HAP-1 (cell line): ENCODE results near the gene P3R3URF.

Source experiments
- DNase-seq, 2 experiments: peaks; one replicate each; pipeline ENCODE4 v3.0.0-alpha.2; 2016 to 2020; ENCODE audit warnings: low spot score in 2 of 2
- H3K27me3 ChIP-seq: fragments of 250-450 bp; sonication (Bioruptor Pico); 2 replicates; pipeline ENCODE4 v1.5.1; 2020; ENCODE audit warnings: low read depth, mild to moderate bottlenecking, moderate library complexity
- H3K36me3 ChIP-seq: fragments of 250-450 bp; sonication (Bioruptor Pico); replicated peaks from 2 replicates; pipeline ENCODE4 v1.5.1; 2020; ENCODE audit warnings: mild to moderate bottlenecking
- H3K4me1 ChIP-seq: fragments of 250-450 bp; sonication (Bioruptor Pico); 2 replicates; pipeline ENCODE4 v1.5.1; 2020; ENCODE audit warnings: mild to moderate bottlenecking
- H3K4me3 ChIP-seq: fragments of 250-450 bp; sonication (Bioruptor Pico); 2 replicates; pipeline ENCODE4 v1.5.1; 2020; ENCODE audit warnings: mild to moderate bottlenecking, moderate library complexity
- H3K9me3 ChIP-seq: fragments of 250-450 bp; sonication (Bioruptor Pico); 2 replicates; pipeline ENCODE4 v1.5.1; 2020; ENCODE audit warnings: mild to moderate bottlenecking, moderate library complexity
- in situ Hi-C: fragments of 300-500 bp; cut with MboI; formaldehyde crosslinking; loops from 3 replicates; pipeline ENCODE4 v1.14.3; 2020; ENCODE audit warnings: low sequenced_read_pairs, inconsistent platforms, mixed read lengths

The P3R3URF gene

DNA sequence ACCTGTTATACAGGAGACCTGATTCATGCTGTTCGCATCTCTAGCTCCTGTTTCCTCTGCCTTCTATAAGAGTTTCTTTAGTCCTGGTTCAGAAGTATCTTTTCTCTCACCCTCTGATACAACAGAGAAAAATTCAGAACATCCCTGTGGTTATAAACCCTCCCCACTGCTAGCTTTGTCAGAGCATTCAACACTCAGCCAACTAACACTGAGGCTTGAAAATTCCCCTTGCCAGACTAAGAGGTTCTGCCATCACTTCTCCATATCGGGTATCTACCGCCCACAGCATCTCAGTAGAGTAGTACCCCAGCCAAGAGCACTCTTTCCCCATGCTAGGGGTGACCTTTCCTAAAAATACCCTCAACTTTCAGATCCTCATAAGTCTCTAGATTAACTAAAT, 24.3 kb downstream of the P3R3URF start:
- Histone ChIP-seq H3K4me1 (no peaks in the 10 kb centered on the region), H3K4me3 (no peak overlapping the region), H3K27me3 (no peaks in the 10 kb centered on the region), H3K36me3 (no peaks in the 10 kb centered on the region), H3K9me3 (no peaks in the 10 kb centered on the region)
- DNase-seq, result no peak
- in situ Hi-C loops, result no loop called here

GRCh38 chr1:46150085-46150484, 26.2 kb downstream of the P3R3URF start:
- in situ Hi-C loops, result no loop called here
- no peak for DNase-seq
- Histone ChIP-seq H3K27me3 (no peaks in the 10 kb centered on the region), H3K4me1 (no peaks in the 10 kb centered on the region), H3K4me3 (no peak overlapping the region), H3K9me3 (no peaks in the 10 kb centered on the region), H3K36me3 (no peaks in the 10 kb centered on the region)

- in situ Hi-C loops, result no loop called here
Observed at GRCh38 chr1:46148318-46148717, 28.0 kb downstream of the P3R3URF start.

GRCh38 chr1:46137916-46138315, 38.4 kb downstream of the P3R3URF start:
- DNase-seq, result no peak
- Histone ChIP-seq H3K4me1 (peaks cover 8% of the 10 kb centered on the region), H3K4me3 (no peak overlapping the region), H3K27me3 (no peaks in the 10 kb centered on the region), H3K36me3 (no peaks in the 10 kb centered on the region), H3K9me3 (no peaks in the 10 kb centered on the region)
- in situ Hi-C loops, result no loop called here

More at GRCh38 chr1:46148318-46148717, 28.0 kb downstream of the P3R3URF start:
- Histone ChIP-seq H3K36me3 (no peaks in the 10 kb centered on the region), H3K4me3 (no peak overlapping the region), H3K4me1 (no peaks in the 10 kb centered on the region), H3K27me3 (no peaks in the 10 kb centered on the region), H3K9me3 (no peaks in the 10 kb centered on the region)
- DNase-seq, result no peak

DNA sequence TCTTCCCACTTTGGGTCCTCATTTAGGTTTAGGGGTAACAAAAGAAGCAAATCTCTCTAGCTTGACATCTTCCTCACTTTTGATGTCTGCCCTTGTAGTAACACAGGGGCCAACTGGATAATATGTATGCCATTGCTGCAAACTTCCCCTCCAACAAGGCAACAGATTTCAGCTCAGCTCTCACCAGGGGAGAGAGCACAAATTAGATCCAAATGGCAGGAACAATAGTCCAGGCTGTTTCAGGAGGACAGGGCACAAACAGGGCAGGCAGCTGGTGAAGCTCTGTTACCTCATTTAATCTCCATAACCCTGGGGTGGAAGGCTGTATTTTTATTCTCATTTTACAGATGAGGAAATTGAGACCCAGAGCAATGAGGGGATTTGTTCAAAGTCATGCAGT, 39.6 kb downstream of the P3R3URF start:
- Histone ChIP-seq H3K36me3 (no peaks in the 10 kb centered on the region), H3K27me3 (no peaks in the 10 kb centered on the region), H3K9me3 (no peaks in the 10 kb centered on the region), H3K4me3 (no peak overlapping the region), H3K4me1 (peaks cover 8% of the 10 kb centered on the region)
- in situ Hi-C loops, result no loop called here
- no peak for DNase-seq

- no peaks in the 10 kb centered on the region for H3K27me3 ChIP-seq
- in situ Hi-C loops, result no loop called here
- DNase-seq, result peak in 1 of 2 experiments; percentile 34
- no peak overlapping the region for H3K4me3 ChIP-seq
- H3K36me3 ChIP-seq, result no peaks in the 10 kb centered on the region
- H3K4me1 ChIP-seq, result peaks cover 8% of the 10 kb centered on the region
- no peaks in the 10 kb centered on the region for H3K9me3 ChIP-seq
Observed at GRCh38 chr1:46134660-46135331, 41.5 kb downstream of the P3R3URF start.

- Histone ChIP-seq H3K4me3 (peak overlapping the region; percentile 65), H3K36me3 (no peaks in the 10 kb centered on the region), H3K9me3 (no peaks in the 10 kb centered on the region), H3K27me3 (no peaks in the 10 kb centered on the region), H3K4me1 (peaks cover 8% of the 10 kb centered on the region)
- DNase-seq, result peak; percentile 10
- in situ Hi-C loops, result no loop called here
Observed at GRCh38 chr1:46133781-46134350, 42.4 kb downstream of the P3R3URF start.

GRCh38 chr1:46133181-46133658, 43.1 kb downstream of the P3R3URF start:
- Histone ChIP-seq H3K27me3 (no peaks in the 10 kb centered on the region), H3K4me1 (peaks cover 8% of the 10 kb centered on the region), H3K4me3 (peak overlapping the region; percentile 65), H3K36me3 (no peaks in the 10 kb centered on the region), H3K9me3 (no peaks in the 10 kb centered on the region)
- in situ Hi-C loops, result no loop called here
- DNase-seq, result no peak

DNA sequence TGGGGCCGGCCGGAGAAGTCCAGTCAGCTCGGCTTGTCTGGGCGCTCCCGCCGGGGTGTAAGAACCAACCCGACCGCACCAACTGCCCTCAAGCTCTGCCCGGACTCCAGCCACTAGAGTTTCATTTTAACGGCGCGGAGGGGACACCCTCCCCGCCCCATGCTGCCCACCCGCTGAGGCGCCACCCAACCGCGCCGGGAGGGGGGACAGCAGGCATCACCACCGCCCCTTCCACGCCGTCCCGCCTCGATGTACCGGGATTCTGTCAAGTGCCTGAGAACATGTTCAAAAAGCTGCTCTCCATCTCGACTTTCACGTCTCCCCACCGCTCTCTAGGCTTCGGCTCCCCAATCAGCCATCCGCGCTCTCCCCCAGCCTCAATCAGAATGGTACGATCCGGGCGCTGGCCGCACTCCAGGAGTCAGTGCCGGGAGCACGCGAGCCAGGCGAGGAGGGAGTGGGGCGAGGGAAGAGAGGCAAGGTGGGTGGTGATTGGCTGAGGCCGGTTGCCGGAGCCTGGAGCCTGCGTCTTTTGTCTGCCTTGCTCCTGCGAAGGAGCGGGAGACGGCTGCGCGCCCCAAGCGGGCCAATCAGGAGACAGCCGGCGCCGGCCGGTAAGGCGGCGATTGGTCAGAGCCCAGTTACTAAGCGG, 43.6 kb downstream of the P3R3URF start, which contains the start of gene PIK3R3:
TSS of gene PIK3R3 (minus strand) at position 101 of the 652 bp plus-strand sequence. CDS start 677 bp downstream, outside the sequence.
- peak; percentile 99 for DNase-seq
- H3K27me3 ChIP-seq, result no peaks in the 10 kb centered on the region
- H3K9me3 ChIP-seq, result no peaks in the 10 kb centered on the region
- peaks cover 8% of the 10 kb centered on the region for H3K4me1 ChIP-seq
- H3K36me3 ChIP-seq, result no peaks in the 10 kb centered on the region
- H3K4me3 ChIP-seq, result peak within 1 kb of the TSS; percentile 65
- in situ Hi-C loops, result no loop called here

- Histone ChIP-seq H3K4me3 (peak overlapping the region; percentile 65), H3K4me1 (peaks cover 8% of the 10 kb centered on the region), H3K27me3 (no peaks in the 10 kb centered on the region), H3K36me3 (no peaks in the 10 kb centered on the region), H3K9me3 (no peaks in the 10 kb centered on the region)
- in situ Hi-C loops, result no loop called here
- DNase-seq, result peak; percentile 49
Observed at GRCh38 chr1:46131712-46132528, 44.4 kb downstream of the P3R3URF start.

GRCh38 chr1:46131093-46131492, 45.2 kb downstream of the P3R3URF start:
- Histone ChIP-seq H3K27me3 (no peaks in the 10 kb centered on the region), H3K9me3 (no peaks in the 10 kb centered on the region), H3K4me3 (peak overlapping the region; percentile 65), H3K4me1 (peaks cover 8% of the 10 kb centered on the region), H3K36me3 (no peaks in the 10 kb centered on the region)
- peak in 1 of 2 experiments; percentile 51 for DNase-seq
- in situ Hi-C loops, result no loop called here

GRCh38 chr1:46130606-46131005, 45.7 kb downstream of the P3R3URF start:
- Histone ChIP-seq H3K9me3 (no peaks in the 10 kb centered on the region), H3K4me3 (peak overlapping the region; percentile 65), H3K27me3 (no peaks in the 10 kb centered on the region), H3K36me3 (no peaks in the 10 kb centered on the region), H3K4me1 (peaks cover 8% of the 10 kb centered on the region)
- DNase-seq, result peak in 1 of 2 experiments; percentile 21
- in situ Hi-C loops, result no loop called here

- Histone ChIP-seq H3K36me3 (no peaks in the 10 kb centered on the region), H3K4me3 (peak overlapping the region; percentile 65), H3K9me3 (no peaks in the 10 kb centered on the region), H3K27me3 (no peaks in the 10 kb centered on the region), H3K4me1 (peaks cover 8% of the 10 kb centered on the region)
- in situ Hi-C loops, result no loop called here
- peak in 1 of 2 experiments; percentile 43 for DNase-seq
Observed at GRCh38 chr1:46130121-46130520, 46.2 kb downstream of the P3R3URF start.
